NCI-H2171 (cell line): ENCODE results near the gene THTPA.
"Not testable (repeated sequence)": the region's sequence is repeated elsewhere in the genome, so short reads cannot be mapped to it uniquely, and the experiment has no call there.

ENCODE experiments used
- DNase-seq: peaks from one replicate; lab custom pipeline; 2025; lab: John Stamatoyannopoulos, UW

The THTPA gene

GRCh38 chr14:23533652-23534435 is 22.2 kb upstream of the THTPA start:
- no peak for DNase-seq

GRCh38 chr14:23535943-23536342 is 20.1 kb upstream of the THTPA start:
- no peak for DNase-seq

- no peak for DNase-seq
These were observed 19.6 kb upstream of the THTPA start for GRCh38 chr14:23536494-23536893.

- not testable (repeated sequence) for DNase-seq
These were observed 19.2 kb upstream of the THTPA start for GRCh38 chr14:23536906-23537305.

- no peak for DNase-seq
These were observed 18.6 kb upstream of the THTPA start for GRCh38 chr14:23537351-23538049.

GRCh38 chr14:23538050-23538718 is 17.9 kb upstream of the THTPA start:
- DNase-seq = no peak

GRCh38 chr14:23538785-23539184 is 17.3 kb upstream of the THTPA start:
- DNase-seq = peak; percentile 11

GRCh38 chr14:23539248-23540140 is 16.6 kb upstream of the THTPA start:
- DNase-seq = no peak

- DNase-seq = no peak
These were observed 16.0 kb upstream of the THTPA start for GRCh38 chr14:23540141-23540469.

- DNase-seq = no peak
These were observed 13.8 kb upstream of the THTPA start for GRCh38 chr14:23542261-23542660.

- DNase-seq = no peak
These were observed 12.7 kb upstream of the THTPA start for GRCh38 chr14:23543403-23543802.

GRCh38 chr14:23544511-23545447 is 11.3 kb upstream of the THTPA start:
- peak; percentile 82 for DNase-seq

GRCh38 chr14:23545740-23546365 is 10.2 kb upstream of the THTPA start:
- no peak for DNase-seq

- no peak for DNase-seq
These were observed 9.5 kb upstream of the THTPA start for GRCh38 chr14:23546450-23547035.

- DNase-seq = no peak
These were observed 8.1 kb upstream of the THTPA start for GRCh38 chr14:23547924-23548323.

GRCh38 chr14:23548351-23549318 is 7.4 kb upstream of the THTPA start:
- DNase-seq = no peak

- DNase-seq = no peak
These were observed 5.8 kb upstream of the THTPA start for GRCh38 chr14:23550131-23550811.

- DNase-seq = peak; percentile 32
These were observed 5.2 kb upstream of the THTPA start for GRCh38 chr14:23550812-23551265.
